GM12878 (cell line): ENCODE measurements around the gene CEP131. TPM values are rescaled to one million over a fixed set of nuclear protein-coding genes. Genes with fewer than 3 reads are reported as not detected.

Source experiments
- ATAC-seq: fragments of 200-7000 bp; cut with Tn5 transposase; 3 replicates; pipeline ENCODE4 v1.9.1; 2020; ENCODE audit warnings: mild to moderate bottlenecking, moderate library complexity
- BruUV-seq: library from RNA; stranded (reverse); fragments of 400-500 nt; replicated peaks from 2 replicates; lab custom pipeline; 2021; lab: Mats Ljungman, UMichigan
- CTCF ChIA-PET: fragments of 300-600 bp; sonication (Branson Sonifier 250); formaldehyde crosslinking; extraction: SDS; loops from one replicate; lab custom pipeline; 2021; ENCODE audit warnings: inconsistent platforms; lab: Yijun Ruan, JAX
- POLR2A ChIA-PET: fragments of 350-600 bp; formaldehyde crosslinking; extraction: SDS; loops from one replicate; lab custom pipeline; 2021; ENCODE audit warnings: inconsistent platforms; lab: Charles Lee
- RAD21 ChIA-PET: fragments of 300-600 bp; sonication (Branson Sonifier 250); formaldehyde crosslinking; loops from one replicate; lab custom pipeline; 2023; ENCODE audit warnings: antibody characterized with exemption; ENCODE audit not compliant: unreplicated experiment; lab: Charles Lee
- SMC1A ChIA-PET: fragments of 300-600 bp; sonication (Branson Sonifier 250); formaldehyde crosslinking; loops from one replicate; lab custom pipeline; 2023; ENCODE audit not compliant: unreplicated experiment, uncharacterized antibody; lab: Charles Lee
- DNase-seq: peaks from one replicate; pipeline ENCODE4 v3.0.0-alpha.2; 2011; ENCODE audit warnings: low read depth, low spot score
- FAIRE-seq: peaks from 3 replicates; lab custom pipeline; 2011; peaks lifted over from hg19 to GRCh38; lab: Jason Lieb, UNC
- H2AFZ ChIP-seq: 2 replicates; pipeline ENCODE4 v1.6.0; 2011; ENCODE audit warnings: low read depth, low read length, control low read depth; ENCODE audit not compliant: control insufficient read depth
- H3K27ac ChIP-seq: 2 replicates; pipeline ENCODE4 v1.5.1; 2011; ENCODE audit warnings: control low read depth; ENCODE audit not compliant: control insufficient read depth, insufficient read depth
- H3K27me3 ChIP-seq, 2 experiments: replicated peaks in 1 of 2; 2 replicates each; pipeline versions ENCODE4 v1.6.0 to v1.6.1; 2011; ENCODE audit warnings: low read length in 1 of 2; ENCODE audit not compliant: control insufficient read depth in 2 of 2, insufficient read depth in 2 of 2
- H3K36me3 ChIP-seq, 2 experiments: 2 replicates each; pipeline ENCODE4 v1.5.1; 2011; ENCODE audit warnings: low read length in 1 of 2; ENCODE audit not compliant: control insufficient read depth in 2 of 2, insufficient read depth in 2 of 2
- H3K4me1 ChIP-seq: 2 replicates; pipeline ENCODE4 v1.6.1; 2011; ENCODE audit warnings: mild to moderate bottlenecking, low read length, moderate library complexity, mixed read lengths; ENCODE audit not compliant: control insufficient read depth, insufficient read depth
- H3K4me2 ChIP-seq: 2 replicates; pipeline ENCODE4 v1.6.0; 2011; ENCODE audit warnings: control low read depth; ENCODE audit not compliant: control insufficient read depth, insufficient read depth
- H3K4me3 ChIP-seq: fragments of 200-600 bp; sonication (generic); 2 replicates; pipeline ENCODE4 v1.5.1; 2016
- H3K79me2 ChIP-seq: 2 replicates; pipeline ENCODE4 v1.6.0; 2011; ENCODE audit warnings: low read length; ENCODE audit not compliant: control insufficient read depth, insufficient read depth
- H3K9ac ChIP-seq: 2 replicates; pipeline ENCODE4 v1.8.0; 2011; ENCODE audit warnings: low read length, control low read depth, mixed read lengths; ENCODE audit not compliant: control insufficient read depth, insufficient read depth
- H3K9me3 ChIP-seq: replicated peaks from 3 replicates; pipeline ENCODE4 v1.5.1; 2011; ENCODE audit warnings: mild to moderate bottlenecking, low read length; ENCODE audit not compliant: control insufficient read depth, insufficient read depth
- H4K20me1 ChIP-seq: 2 replicates; pipeline ENCODE4 v1.6.0; 2011; ENCODE audit not compliant: control insufficient read depth, insufficient read depth
- CBX5 ChIP-seq: sonication (generic); IDR thresholded peaks from 2 replicates; pipeline ENCODE4 v1.6.1; 2016; ENCODE audit warnings: low read depth, moderate library complexity, mild to moderate bottlenecking, inconsistent platforms
- EGR1 ChIP-seq, 2 experiments: IDR thresholded peaks; 1 replicate in 1 of 2; 2 replicates in 1 of 2; pipeline ENCODE4 v1.6.1; 2011 to 2012; ENCODE audit warnings: low read depth in 2 of 2, low read length in 2 of 2, borderline replicate concordance in 1 of 2, mild to moderate bottlenecking in 1 of 2, moderate library complexity in 1 of 2
- ETV6 ChIP-seq, 2 experiments: fragments of 450-650 bp in 1 of 2; IDR thresholded peaks in 1 of 2; conservative IDR thresholded peaks in 1 of 2; 2 replicates each; pipeline ENCODE4 v1.6.1; 2014; ENCODE audit warnings: antibody characterized with exemption in 1 of 2, borderline replicate concordance in 1 of 2, low read depth in 1 of 2, mild to moderate bottlenecking in 1 of 2, moderate library complexity in 1 of 2
- GATAD2B ChIP-seq: fragments of 450-650 bp; conservative IDR thresholded peaks from 2 replicates; pipeline ENCODE4 v1.6.1; 2017; ENCODE audit warnings: low read depth, mild to moderate bottlenecking, moderate library complexity
- NFYB ChIP-seq: IDR thresholded peaks from 2 replicates; pipeline ENCODE4 v1.6.1; 2011; ENCODE audit warnings: low read depth, mild to moderate bottlenecking, low read length, improper control_type of control experiment, moderate library complexity; ENCODE audit not compliant: insufficient read depth
- PML ChIP-seq: IDR thresholded peaks from 2 replicates; pipeline ENCODE4 v1.6.1; 2012; ENCODE audit warnings: low read length, inconsistent platforms
- RFX5 ChIP-seq: IDR thresholded peaks from 2 replicates; pipeline ENCODE4 v1.6.1; 2011; ENCODE audit warnings: low read depth, low read length, improper control_type of control experiment
- SMARCA5 ChIP-seq: fragments of 450-650 bp; IDR thresholded peaks from 2 replicates; pipeline ENCODE4 v1.6.1; 2017; ENCODE audit warnings: mild to moderate bottlenecking
- STAT1 ChIP-seq: fragments of 450-650 bp; conservative IDR thresholded peaks from 2 replicates; pipeline ENCODE4 v1.6.1; 2014; ENCODE audit warnings: antibody characterized with exemption, mild to moderate bottlenecking
- ZZZ3 ChIP-seq: IDR thresholded peaks from 2 replicates; pipeline ENCODE4 v1.6.1; 2011; ENCODE audit warnings: low read depth; ENCODE audit not compliant: control insufficient read depth, insufficient read length
- WGBS: methylation state at CpG from one replicate; pipeline ENCODE4 v1.1.6; 2016; ENCODE audit warnings: low lambda C conversion rate; ENCODE audit not compliant: insufficient replicate concordance, insufficient coverage; ENCODE audit errors: missing lambda C conversion rate; 5-methylcytosine and 5-hydroxymethylcytosine counted together
- in situ Hi-C: fragments of 300-500 bp; cut with MboI; formaldehyde crosslinking; loops from 9 replicates; pipeline ENCODE4 v1.14.3; 2018; ENCODE audit warnings: mixed read lengths
- intact Hi-C: fragments of 100-400 bp; cut with micrococcal nuclease; formaldehyde crosslinking; loops from one replicate; pipeline ENCODE4 v1.14.2; 2022; ENCODE audit not compliant: unreplicated experiment
- polyA plus RNA-seq, 11 experiments: library from polyadenylated mRNA; depleted of rRNA in 4 of 11; unstranded in 6 of 11; stranded (reverse) in 5 of 11; fragments of >200 nt; fragmentation: Nextera tagmentation in 4 of 11; fragmentation: Illumina TruSeq in 1 of 11; extraction: Ambion mirVana in 4 of 11; extraction: Trizol in 1 of 11; gene quantifications; 1 replicate in 1 of 11; 2 replicates in 10 of 11; pipeline versions ENCODE4 v1.2.1 to v1.2.3, GENCODE V29; 2011 to 2016; ENCODE audit warnings: inconsistent platforms in 2 of 11, missing spikeins in 2 of 11, low read depth in 1 of 11
- total RNA-seq, 4 experiments: library from RNA; depleted of rRNA in 3 of 4; stranded (reverse); fragments of >200 nt in 3 of 4; fragmentation: Illumina TruSeq in 1 of 4; extraction: Trizol in 1 of 4; gene quantifications; 2 replicates each; pipeline versions ENCODE4 v1.2.1 to v1.2.3, GENCODE V29; 2013 to 2021
- TF ChIP-seq, protein P1 (sequence below): fragments of 450-650 bp; IDR thresholded peaks from 2 replicates; pipeline ENCODE4 v1.6.1; 2017; ENCODE audit warnings: mild to moderate bottlenecking
- TF ChIP-seq, protein P2 (sequence below): IDR thresholded peaks from 2 replicates; pipeline ENCODE4 v1.6.1; 2012; ENCODE audit warnings: low read depth, low read length, improper control_type of control experiment

The CEP131 gene
- total and polyA plus RNA-seq, 10 of the 15 experiments (the other 5 are each of a cell fraction or from before 2014, with no cell fraction given) = 0.05 to 17.3 (median 6.7) TPM

DNA sequence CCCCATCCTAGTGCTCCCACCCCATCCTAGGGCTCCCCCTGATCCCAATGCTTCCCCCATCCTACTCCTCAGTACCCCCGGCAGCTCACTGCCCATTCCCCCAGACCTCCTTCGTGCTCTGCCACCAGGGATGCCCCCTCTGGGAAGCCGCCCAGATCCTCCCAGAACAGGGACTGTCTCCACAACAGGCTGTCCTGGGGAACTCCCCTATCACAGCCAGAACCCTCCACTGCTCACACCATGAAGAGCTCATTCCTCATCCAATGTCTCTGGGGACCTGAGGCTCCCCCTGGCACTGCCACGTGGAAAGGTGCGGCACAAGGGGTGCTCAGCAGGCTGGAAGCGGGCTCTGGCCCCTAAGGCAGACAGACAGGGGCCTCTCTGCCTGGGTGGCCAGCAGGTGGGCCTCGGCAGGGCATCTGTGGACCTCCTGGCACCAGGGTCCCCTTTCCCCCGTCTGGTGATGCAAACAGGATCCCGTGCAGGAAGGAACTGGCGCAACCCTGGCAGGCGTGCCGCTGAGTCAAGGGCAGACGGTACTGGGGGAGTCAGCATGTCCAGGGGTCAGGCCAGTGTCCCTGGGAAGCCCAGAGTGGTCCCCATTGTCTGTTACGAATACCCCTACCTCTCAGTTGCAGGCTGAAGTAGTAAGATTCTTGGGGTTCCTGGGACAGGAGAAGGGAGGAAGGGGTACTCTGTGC, 72.2 kb downstream of the CEP131 start:
- RAD21 ChIA-PET = no interaction called here
- Histone ChIP-seq H3K4me3 (no peak overlapping the region), H3K4me1 (no peaks in the 10 kb centered on the region)
- no peak for TF ChIP-seq GATAD2B
- TF ChIP-seq ZZZ3 = no peak
- TF ChIP-seq SMARCA5 = no peak
- TF ChIP-seq, protein P1, sequence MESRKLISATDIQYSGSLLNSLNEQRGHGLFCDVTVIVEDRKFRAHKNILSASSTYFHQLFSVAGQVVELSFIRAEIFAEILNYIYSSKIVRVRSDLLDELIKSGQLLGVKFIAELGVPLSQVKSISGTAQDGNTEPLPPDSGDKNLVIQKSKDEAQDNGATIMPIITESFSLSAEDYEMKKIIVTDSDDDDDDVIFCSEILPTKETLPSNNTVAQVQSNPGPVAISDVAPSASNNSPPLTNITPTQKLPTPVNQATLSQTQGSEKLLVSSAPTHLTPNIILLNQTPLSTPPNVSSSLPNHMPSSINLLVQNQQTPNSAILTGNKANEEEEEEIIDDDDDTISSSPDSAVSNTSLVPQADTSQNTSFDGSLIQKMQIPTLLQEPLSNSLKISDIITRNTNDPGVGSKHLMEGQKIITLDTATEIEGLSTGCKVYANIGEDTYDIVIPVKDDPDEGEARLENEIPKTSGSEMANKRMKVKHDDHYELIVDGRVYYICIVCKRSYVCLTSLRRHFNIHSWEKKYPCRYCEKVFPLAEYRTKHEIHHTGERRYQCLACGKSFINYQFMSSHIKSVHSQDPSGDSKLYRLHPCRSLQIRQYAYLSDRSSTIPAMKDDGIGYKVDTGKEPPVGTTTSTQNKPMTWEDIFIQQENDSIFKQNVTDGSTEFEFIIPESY = no peak
- no peak for TF ChIP-seq CBX5
- TF ChIP-seq STAT1 = no peak
- TF ChIP-seq, protein P2, sequence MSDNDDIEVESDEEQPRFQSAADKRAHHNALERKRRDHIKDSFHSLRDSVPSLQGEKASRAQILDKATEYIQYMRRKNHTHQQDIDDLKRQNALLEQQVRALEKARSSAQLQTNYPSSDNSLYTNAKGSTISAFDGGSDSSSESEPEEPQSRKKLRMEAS = no peak
- no peak for TF ChIP-seq EGR1 (IDR thresholded peaks at IDR 0.05; ENCODE audit: borderline replicate concordance in 1 of 2, low read depth in 2 of 2, low read length in 2 of 2)
- no peak for TF ChIP-seq PML
- TF ChIP-seq NFYB = no peak
- TF ChIP-seq RFX5 = no peak
- no peak for TF ChIP-seq ETV6 (conservative IDR thresholded peaks at IDR 0.05 in 1 of 2, IDR thresholded peaks at IDR 0.05 in 1 of 2; ENCODE audit: borderline replicate concordance in 1 of 2, low read depth in 1 of 2)
- TF ChIP-seq, all 136 proteins: peak for 0
- Histone ChIP-seq H3K4me2 (no peak overlapping the region), H3K27ac (no peak overlapping the region), H3K79me2 (no peaks in the 10 kb centered on the region), H4K20me1 (no peaks in the 10 kb centered on the region), H3K9me3 (no peaks in the 10 kb centered on the region), H3K9ac (no peak overlapping the region), H3K36me3 (no peaks in the 10 kb centered on the region), H3K27me3 (no peaks in the 10 kb centered on the region), H2AFZ (no peak overlapping the region)
- POLR2A ChIA-PET = no interaction called here
- SMC1A ChIA-PET = no interaction called here
- in situ Hi-C loops = no loop called here
- intact Hi-C loops = no loop called here
- BruUV-seq = no TSS peak
- ATAC-seq (no peak), FAIRE-seq (no peak), DNase-seq (no peak)
- CTCF ChIA-PET = no interaction called here
- WGBS = 29% methylated on average over 14 of the region's 14 CpGs
